HEK293 (cell line): ENCODE measurements around the gene DLX2.
A peak's percentile ranks its signal among the peaks of the same experiment; 100 is the strongest.

Experiments
- BCL11A ChIP-seq: fragments of 450-650 bp; formaldehyde crosslinking; IDR thresholded peaks from 2 replicates; pipeline ENCODE4 v1.5.1; 2016; ENCODE audit warnings: low read depth, missing biosample characterization, missing genetic modification characterization
- BCL11B ChIP-seq: fragments of 450-650 bp; formaldehyde crosslinking; IDR thresholded peaks from 2 replicates; pipeline ENCODE4 v1.5.1; 2016; ENCODE audit warnings: low read depth, missing biosample characterization, missing genetic modification characterization
- EGR2 ChIP-seq: fragments of 450-650 bp; formaldehyde crosslinking; IDR thresholded peaks from 2 replicates; pipeline ENCODE4 v1.5.1; 2016; ENCODE audit warnings: low read depth, missing biosample characterization, missing genetic modification characterization
- GLIS1 ChIP-seq: fragments of 450-650 bp; formaldehyde crosslinking; IDR thresholded peaks from 2 replicates; pipeline ENCODE4 v1.5.1; 2016; ENCODE audit warnings: missing biosample characterization, missing genetic modification characterization
- KLF16 ChIP-seq: fragments of 450-650 bp; formaldehyde crosslinking; IDR thresholded peaks from 2 replicates; pipeline ENCODE4 v1.5.1; 2017; ENCODE audit warnings: missing biosample characterization, missing genetic modification characterization
- KLF8 ChIP-seq: fragments of 450-650 bp; formaldehyde crosslinking; IDR thresholded peaks from 2 replicates; pipeline ENCODE4 v1.5.1; 2016; ENCODE audit warnings: missing biosample characterization, missing genetic modification characterization
- KLF9 ChIP-seq: fragments of 450-650 bp; formaldehyde crosslinking; IDR thresholded peaks from 2 replicates; pipeline ENCODE4 v1.5.1; 2016; ENCODE audit warnings: missing biosample characterization, missing genetic modification characterization, low read depth
- PATZ1 ChIP-seq: fragments of 450-650 bp; formaldehyde crosslinking; IDR thresholded peaks from 2 replicates; pipeline ENCODE4 v1.5.1; 2016; ENCODE audit warnings: missing biosample characterization, missing genetic modification characterization
- PBX3 ChIP-seq: sonication (generic); formaldehyde crosslinking; IDR thresholded peaks from 2 replicates; pipeline ENCODE4 v1.8.1; 2022; ENCODE audit warnings: mild to moderate bottlenecking, moderate library complexity, missing genetic modification reagents
- PRDM6 ChIP-seq: fragments of 450-650 bp; formaldehyde crosslinking; IDR thresholded peaks from 2 replicates; pipeline ENCODE4 v1.5.1; 2017; ENCODE audit warnings: missing biosample characterization, missing genetic modification characterization
- SP2 ChIP-seq: fragments of 450-650 bp; formaldehyde crosslinking; IDR thresholded peaks from 2 replicates; pipeline ENCODE4 v1.5.1; 2016; ENCODE audit warnings: missing biosample characterization, missing genetic modification characterization
- SP3 ChIP-seq: fragments of 450-650 bp; formaldehyde crosslinking; IDR thresholded peaks from 2 replicates; pipeline ENCODE4 v1.5.1; 2016; ENCODE audit warnings: missing biosample characterization, missing genetic modification characterization
- ZBTB20 ChIP-seq: fragments of 450-650 bp; formaldehyde crosslinking; IDR thresholded peaks from 2 replicates; pipeline ENCODE4 v1.5.1; 2016; ENCODE audit warnings: missing biosample characterization, missing genetic modification characterization
- ZNF121 ChIP-seq: fragments of 450-650 bp; formaldehyde crosslinking; IDR thresholded peaks from 2 replicates; pipeline ENCODE4 v1.5.1; 2016; ENCODE audit warnings: missing biosample characterization, missing genetic modification characterization
- ZNF169 ChIP-seq: fragments of 450-650 bp; formaldehyde crosslinking; IDR thresholded peaks from 2 replicates; pipeline ENCODE4 v1.5.1; 2016; ENCODE audit warnings: missing biosample characterization, missing genetic modification characterization
- ZNF24 ChIP-seq: fragments of 450-650 bp; formaldehyde crosslinking; IDR thresholded peaks from 2 replicates; pipeline ENCODE4 v1.5.1; 2016; ENCODE audit warnings: missing biosample characterization, missing genetic modification characterization
- ZNF341 ChIP-seq: fragments of 450-650 bp; formaldehyde crosslinking; IDR thresholded peaks from 2 replicates; pipeline ENCODE4; 2016; ENCODE audit warnings: low read depth, missing biosample characterization, missing genetic modification characterization
- ZNF426 ChIP-seq: fragments of 450-650 bp; formaldehyde crosslinking; IDR thresholded peaks from 2 replicates; pipeline ENCODE4 v1.5.1; 2017; ENCODE audit warnings: missing biosample characterization, missing genetic modification characterization, mild to moderate bottlenecking, inconsistent platforms, moderate library complexity
- ZNF561 ChIP-seq: fragments of 450-650 bp; IDR thresholded peaks from 2 replicates; pipeline ENCODE4 v1.5.1; 2018; ENCODE audit warnings: missing biosample characterization, missing genetic modification characterization, borderline replicate concordance
- ZSCAN16 ChIP-seq: fragments of 450-650 bp; formaldehyde crosslinking; IDR thresholded peaks from 2 replicates; pipeline ENCODE4 v1.5.1; 2016; ENCODE audit warnings: missing biosample characterization, missing genetic modification characterization
- ZXDB ChIP-seq: fragments of 450-650 bp; formaldehyde crosslinking; IDR thresholded peaks from 2 replicates; pipeline ENCODE4 v1.5.1; 2016; ENCODE audit warnings: missing biosample characterization, missing genetic modification characterization
- TF ChIP-seq, protein P1 (sequence below): fragments of 450-650 bp; formaldehyde crosslinking; optimal IDR thresholded peaks from 2 replicates; pipeline ENCODE3; 2016; ENCODE audit warnings: missing biosample characterization, mild to moderate bottlenecking, missing genetic modification characterization

Gene DLX2

GRCh38 chr2:172094294-172095145, 8.2 kb downstream of the DLX2 start (continued):
- TF ChIP-seq KLF9 (tag by site-specific recombination) (peak; percentile 66; the same call in 1 of the 2 replicates), PATZ1 (tag by site-specific recombination) (peak; percentile 47), PRDM6 (tag by site-specific recombination) (no peak), GLIS1 (tag by site-specific recombination) (peak; percentile 29; the same call in 1 of the 2 replicates), KLF16 (tag by site-specific recombination) (peak; percentile 57), ZSCAN16 (tag by site-specific recombination) (no peak), ZBTB20 (no peak), BCL11B (tag by site-specific recombination) (peak; percentile 42; the same call in 1 of the 2 replicates), SP2 (peak; percentile 66), BCL11A (0 out of 2 replicates have a peak, but pooled peaks have one; percentile 20), SP3 (peak; percentile 71), PBX3 (CRISPR knock-in tag) (peak; percentile 42; the same call in 1 of the 2 replicates), ZNF561 (peak; percentile 60), ZNF121 (tag by site-specific recombination) (no peak), KLF8 (peak; percentile 51; the same call in 1 of the 2 replicates), EGR2 (peak; percentile 37; the same call in 1 of the 2 replicates), ZNF341 (tag by site-specific recombination) (peak; percentile 83), ZNF169 (no peak), ZNF426 (tag by site-specific recombination) (no peak), ZNF24 (tag by site-specific recombination) (peak; percentile 16; the same call in 1 of the 2 replicates), ZXDB (tag by site-specific recombination) (peak; percentile 27; the same call in 1 of the 2 replicates)
- TF ChIP-seq, protein P1, sequence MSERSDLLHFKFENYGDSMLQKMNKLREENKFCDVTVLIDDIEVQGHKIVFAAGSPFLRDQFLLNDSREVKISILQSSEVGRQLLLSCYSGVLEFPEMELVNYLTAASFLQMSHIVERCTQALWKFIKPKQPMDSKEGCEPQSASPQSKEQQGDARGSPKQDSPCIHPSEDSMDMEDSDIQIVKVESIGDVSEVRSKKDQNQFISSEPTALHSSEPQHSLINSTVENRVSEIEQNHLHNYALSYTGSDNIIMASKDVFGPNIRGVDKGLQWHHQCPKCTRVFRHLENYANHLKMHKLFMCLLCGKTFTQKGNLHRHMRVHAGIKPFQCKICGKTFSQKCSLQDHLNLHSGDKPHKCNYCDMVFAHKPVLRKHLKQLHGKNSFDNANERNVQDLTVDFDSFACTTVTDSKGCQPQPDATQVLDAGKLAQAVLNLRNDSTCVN (tag by site-specific recombination) = peak; percentile 63
